ENCODE measurements around the gene THOC7.

The THOC7 gene

GRCh38 chr3:63861306-63861705, 2.3 kb downstream of the THOC7 start:
- no peak overlapping the region for H3K4me3 ChIP-seq (ENCODE audit: low read depth, low read length)
- no peak for DNase-seq (ENCODE audit: low read depth)
- no peak for TF ChIP-seq CTCF (IDR thresholded peaks at IDR 0.05; ENCODE audit: control insufficient read depth, extremely low read depth, insufficient read depth)

DNA sequence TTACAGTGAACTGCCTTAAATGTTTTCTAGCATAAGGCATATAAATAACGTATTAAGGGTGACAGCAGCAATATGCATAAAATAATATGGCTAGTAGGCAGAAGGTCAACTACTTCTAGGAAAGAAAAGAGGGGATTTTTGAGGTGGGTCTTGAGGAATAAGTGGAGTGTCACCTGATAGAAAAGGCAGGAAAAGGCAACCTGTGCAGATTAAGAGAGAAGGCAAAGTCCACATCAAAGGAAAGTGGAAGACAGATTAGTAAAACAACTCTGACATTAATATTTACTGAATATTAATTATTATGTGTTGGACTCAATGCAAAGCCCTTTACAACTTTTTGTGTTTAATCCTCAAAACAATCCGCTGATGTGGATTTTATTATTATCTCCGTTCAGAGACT, 2.8 kb downstream of the THOC7 start:
- TF ChIP-seq CTCF (IDR thresholded peaks at IDR 0.05; ENCODE audit: control insufficient read depth, extremely low read depth, insufficient read depth) = no peak
- no peak overlapping the region for H3K4me3 ChIP-seq (ENCODE audit: low read depth, low read length)
- no peak for DNase-seq (ENCODE audit: low read depth)

GRCh38 chr3:63857311-63857710, 6.3 kb downstream of the THOC7 start:
- no peak for DNase-seq (ENCODE audit: low read depth)
- no peak for TF ChIP-seq CTCF (IDR thresholded peaks at IDR 0.05; ENCODE audit: control insufficient read depth, extremely low read depth, insufficient read depth)

DNA sequence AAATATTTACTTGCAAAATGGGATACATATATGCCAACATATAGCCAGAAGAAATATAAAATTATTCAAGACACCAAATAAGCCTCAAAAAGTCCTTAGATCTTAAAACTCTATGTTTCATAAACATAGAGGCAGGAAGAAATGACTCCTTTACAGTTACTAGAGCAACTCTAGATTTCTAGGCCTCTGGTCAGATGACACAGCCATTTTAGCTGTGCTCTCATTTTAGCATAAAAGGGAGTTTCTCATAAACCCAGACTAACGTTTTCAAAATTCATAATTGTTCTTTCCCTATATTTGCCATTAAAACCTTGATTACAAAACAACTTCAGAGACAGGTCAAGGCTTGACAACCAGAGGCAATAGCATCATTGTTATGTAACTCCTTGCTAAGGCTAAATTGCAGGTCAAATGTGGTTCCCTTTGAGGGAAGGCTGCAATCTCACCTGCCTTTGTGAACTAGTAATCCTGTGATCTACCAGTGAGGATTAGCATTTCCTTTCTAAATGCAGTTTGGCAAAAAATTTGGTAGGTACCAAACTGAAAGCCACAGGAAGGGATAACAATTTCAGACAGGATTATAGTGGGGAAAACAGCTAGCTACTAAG, 8.2 kb downstream of the THOC7 start:
- no peak for TF ChIP-seq CTCF (IDR thresholded peaks at IDR 0.05; ENCODE audit: control insufficient read depth, extremely low read depth, insufficient read depth)
- no peak overlapping the region for H3K4me3 ChIP-seq (ENCODE audit: low read depth, low read length)
- DNase-seq (ENCODE audit: low read depth) = no peak

More at GRCh38 chr3:63857311-63857710, 6.3 kb downstream of the THOC7 start:
- H3K4me3 ChIP-seq (ENCODE audit: low read depth, low read length) = no peak overlapping the region

DNA sequence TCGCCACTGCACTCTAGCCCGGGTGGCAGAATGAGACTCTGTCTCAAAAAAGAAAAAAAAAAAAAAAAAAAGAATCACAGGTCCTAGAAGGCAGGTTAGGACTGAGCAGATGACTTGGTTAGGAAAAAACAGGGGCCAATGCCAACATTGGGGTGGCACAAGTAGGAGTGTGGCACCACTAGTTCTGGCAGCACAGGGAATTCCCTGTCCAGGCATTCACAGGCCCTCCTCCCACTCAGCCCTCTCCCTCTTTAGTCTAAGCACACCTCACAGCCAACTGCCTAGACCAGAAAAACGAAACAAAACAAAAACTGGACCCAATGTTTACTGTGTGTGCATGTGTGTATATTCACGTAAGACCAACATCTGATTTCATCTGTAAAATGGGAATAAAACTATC, 10.5 kb downstream of the THOC7 start:
- no peak for DNase-seq (ENCODE audit: low read depth)
- no peak for TF ChIP-seq CTCF (IDR thresholded peaks at IDR 0.05; ENCODE audit: control insufficient read depth, extremely low read depth, insufficient read depth)
- H3K4me3 ChIP-seq (ENCODE audit: low read depth, low read length) = no peak overlapping the region

DNA sequence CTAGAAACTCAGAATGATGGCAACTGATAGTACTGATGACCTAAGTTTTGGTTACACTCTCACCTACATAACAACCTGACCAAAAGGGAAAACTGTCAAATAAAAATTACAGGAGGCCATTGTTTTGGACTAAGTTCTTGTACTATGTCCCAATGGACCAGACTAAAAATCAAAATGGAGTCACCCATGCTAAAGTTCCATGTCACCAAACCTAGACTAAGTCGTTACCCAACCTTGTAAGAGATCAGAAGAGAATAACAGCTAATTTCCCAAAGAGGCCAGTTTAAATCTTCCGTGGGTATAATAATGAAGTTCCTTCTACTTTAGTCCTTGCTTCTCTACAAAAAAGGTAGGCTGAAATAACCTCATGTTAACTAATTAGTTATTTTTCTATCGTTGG, 12.3 kb downstream of the THOC7 start:
- no peak for DNase-seq (ENCODE audit: low read depth)
- TF ChIP-seq CTCF (IDR thresholded peaks at IDR 0.05; ENCODE audit: control insufficient read depth, extremely low read depth, insufficient read depth) = no peak

DNA sequence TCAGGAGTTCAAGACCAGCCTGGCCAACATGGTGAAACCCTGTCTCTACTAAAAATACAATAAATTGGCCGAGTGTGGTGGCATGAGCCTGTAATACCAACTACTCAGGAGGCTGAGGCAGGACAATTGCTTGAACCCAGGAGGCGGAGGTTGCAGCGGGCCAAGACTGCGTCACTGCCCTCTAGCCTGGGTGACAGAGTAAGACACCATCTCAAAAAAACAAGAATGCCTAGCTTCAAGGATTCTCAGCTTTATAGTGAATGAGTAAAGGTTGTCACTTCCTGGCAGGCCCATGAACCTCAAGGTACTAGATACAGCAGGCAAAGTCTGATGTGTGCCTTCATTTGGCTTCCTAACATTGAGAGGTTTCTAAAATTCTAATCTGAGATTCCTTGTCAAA, 14.4 kb downstream of the THOC7 start:
- no peak for DNase-seq (ENCODE audit: low read depth)
- no peak for TF ChIP-seq CTCF (IDR thresholded peaks at IDR 0.05; ENCODE audit: control insufficient read depth, extremely low read depth, insufficient read depth)

More for the DNA sequence above, 12.3 kb downstream of the THOC7 start:
- H3K4me3 ChIP-seq (ENCODE audit: low read depth, low read length) = no peak overlapping the region

More for the DNA sequence above, 14.4 kb downstream of the THOC7 start:
- no peak overlapping the region for H3K4me3 ChIP-seq (ENCODE audit: low read depth, low read length)
